IMR-90 (cell line): ENCODE results near the gene WASHC4.

ENCODE experiments used
- BHLHE40 ChIP-seq: fragments of 150-350 bp; IDR thresholded peaks from 2 replicates; pipeline ENCODE4 v1.6.1; 2016; ENCODE audit warnings: mild to moderate bottlenecking, low read depth, low read length
- CEBPB ChIP-seq: IDR thresholded peaks from 2 replicates; pipeline ENCODE4 v1.6.1; 2012; ENCODE audit warnings: low read depth, low read length, improper control_type of control experiment
- CTCF ChIP-seq: conservative IDR thresholded peaks from 2 replicates; pipeline ENCODE4 v1.5.1; 2012; ENCODE audit warnings: mild to moderate bottlenecking, low read depth, low read length, improper control_type of control experiment
- MAFK ChIP-seq: IDR thresholded peaks from 2 replicates; pipeline ENCODE4 v1.6.1; 2012; ENCODE audit warnings: low read depth, low read length, improper control_type of control experiment
- POLR2A ChIP-seq: IDR thresholded peaks from 2 replicates; pipeline ENCODE4 v1.6.1; 2012; ENCODE audit warnings: mild to moderate bottlenecking, low read depth, low read length
- RAD21 ChIP-seq: IDR thresholded peaks from 2 replicates; pipeline ENCODE4 v1.6.1; 2012; ENCODE audit warnings: low read length, improper control_type of control experiment
- RFX5 ChIP-seq: IDR thresholded peaks from 2 replicates; pipeline ENCODE4 v1.8.0; 2012; ENCODE audit warnings: low read depth, mild to moderate bottlenecking, low read length, moderate library complexity

GRCh38 chr12:105106621-105107020 is 910 bp upstream of the WASHC4 start:
- TF ChIP-seq CTCF (no peak), POLR2A (no peak), BHLHE40 (no peak), CEBPB (no peak), MAFK (no peak), RAD21 (no peak), RFX5 (no peak)
